ENCODE data around the gene PTHLH.

The PTHLH gene

GRCh38 chr12:28012333-28012918 lies 39.9 kb upstream of the PTHLH start:
- no peak for TF ChIP-seq CTCF (IDR thresholded peaks at IDR 0.05; ENCODE audit: low read length, missing control alignments)
- DNase-seq (ENCODE audit: low read depth): no peak
- no peak overlapping the region for H3K4me3 ChIP-seq (replicated peaks; ENCODE audit: low read depth, low read length)

- TF ChIP-seq CTCF (IDR thresholded peaks at IDR 0.05; ENCODE audit: low read length, missing control alignments): no peak
- DNase-seq (ENCODE audit: low read depth): no peak
Observed at GRCh38 chr12:28010036-28010435, 37.5 kb upstream of the PTHLH start.

GRCh38 chr12:27999970-28000369 lies 27.4 kb upstream of the PTHLH start:
- no peak for TF ChIP-seq CTCF (IDR thresholded peaks at IDR 0.05; ENCODE audit: low read length, missing control alignments)
- H3K4me3 ChIP-seq (replicated peaks; ENCODE audit: low read depth, low read length): no peak overlapping the region
- no peak for DNase-seq (ENCODE audit: low read depth)

More at GRCh38 chr12:28010036-28010435, 37.5 kb upstream of the PTHLH start:
- H3K4me3 ChIP-seq (replicated peaks; ENCODE audit: low read depth, low read length): no peak overlapping the region

GRCh38 chr12:27999521-27999920 lies 27.0 kb upstream of the PTHLH start:
- H3K4me3 ChIP-seq (replicated peaks; ENCODE audit: low read depth, low read length): no peak overlapping the region
- no peak for TF ChIP-seq CTCF (IDR thresholded peaks at IDR 0.05; ENCODE audit: low read length, missing control alignments)
- DNase-seq (ENCODE audit: low read depth): peak; percentile 49

- no peak for DNase-seq (ENCODE audit: low read depth)
- H3K4me3 ChIP-seq (replicated peaks; ENCODE audit: low read depth, low read length): no peak overlapping the region
- no peak for TF ChIP-seq CTCF (IDR thresholded peaks at IDR 0.05; ENCODE audit: low read length, missing control alignments)
Observed at GRCh38 chr12:27998658-27999057, 26.1 kb upstream of the PTHLH start.

GRCh38 chr12:27998170-27998569 lies 25.6 kb upstream of the PTHLH start:
- no peak for TF ChIP-seq CTCF (IDR thresholded peaks at IDR 0.05; ENCODE audit: low read length, missing control alignments)
- no peak overlapping the region for H3K4me3 ChIP-seq (replicated peaks; ENCODE audit: low read depth, low read length)
- DNase-seq (ENCODE audit: low read depth): no peak

- DNase-seq (ENCODE audit: low read depth): no peak
- TF ChIP-seq CTCF (IDR thresholded peaks at IDR 0.05; ENCODE audit: low read length, missing control alignments): no peak
- H3K4me3 ChIP-seq (replicated peaks; ENCODE audit: low read depth, low read length): no peak overlapping the region
Observed at GRCh38 chr12:27996761-27997160, 24.2 kb upstream of the PTHLH start.

Data from fibroblast of pulmonary artery (primary cell).